Subcutaneous adipose tissue (tissue), 4 donors: ENCODE results near the gene SLC35F3. TPM values are rescaled to one million over a fixed set of nuclear protein-coding genes. Genes with fewer than 3 reads are reported as not detected.

Experiments
- CTCF ChIP-seq: fragments of 450-650 bp; IDR thresholded peaks from one replicate; pipeline ENCODE4 v1.5.1; 2016; ENCODE audit warnings: low read depth, mild to moderate bottlenecking, control low read depth, antibody characterized with exemption, moderate library complexity
- total RNA-seq, 4 donors: library from RNA; depleted of rRNA; stranded (reverse); fragments of >200 nt; gene quantifications; one replicate each; pipeline ENCODE4 v1.1.0, GENCODE V29; 2016

The SLC35F3 gene
- total RNA-seq, 4 donors from 2014 or later: 0.44 TPM; not detected in 3

- TF ChIP-seq CTCF: no peak
Measured at GRCh38 chr1:234320069-234320468, 415.6 kb downstream of the SLC35F3 start.

- TF ChIP-seq CTCF: no peak
Measured at GRCh38 chr1:234320549-234320948, 416.1 kb downstream of the SLC35F3 start.

GRCh38 chr1:234321231-234321630, 416.8 kb downstream of the SLC35F3 start:
- TF ChIP-seq CTCF: no peak

DNA sequence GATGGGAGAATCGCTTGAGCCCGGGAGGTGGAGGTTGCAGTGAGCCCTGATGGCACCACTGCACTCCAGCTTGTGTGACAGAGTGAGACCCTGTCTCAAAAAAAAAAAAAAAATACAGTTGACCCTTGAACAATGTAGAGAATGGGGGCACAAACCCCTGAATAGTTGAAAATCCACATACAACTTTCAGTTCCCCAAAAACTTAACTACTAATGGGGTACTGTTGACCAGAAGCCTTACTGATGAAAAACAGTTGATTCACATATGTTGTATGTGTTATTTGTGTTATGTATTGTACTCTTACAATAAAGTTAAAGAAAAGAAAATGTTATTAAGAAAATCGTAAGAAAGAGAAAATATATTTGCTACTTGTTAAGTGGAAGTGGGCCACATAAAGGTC, 417.6 kb downstream of the SLC35F3 start:
- no peak for TF ChIP-seq CTCF

DNA sequence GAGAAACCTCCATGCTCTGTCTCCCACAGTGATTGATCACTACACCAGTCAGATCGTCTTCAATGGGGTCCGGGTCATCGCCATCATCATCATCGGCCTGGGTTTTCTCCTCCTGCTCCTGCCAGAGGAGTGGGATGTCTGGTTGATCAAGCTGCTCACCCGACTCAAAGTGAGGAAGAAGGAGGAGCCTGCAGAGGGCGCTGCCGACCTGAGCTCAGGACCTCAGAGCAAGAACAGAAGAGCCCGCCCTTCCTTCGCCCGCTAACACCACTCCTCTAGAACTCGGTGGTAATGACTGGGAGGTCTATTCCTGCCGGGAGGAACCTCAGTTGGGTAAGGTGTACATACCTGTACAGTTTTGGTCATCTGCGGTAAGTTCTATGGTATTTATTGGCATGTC, 418.5 kb downstream of the SLC35F3 start:
- no peak for TF ChIP-seq CTCF

DNA sequence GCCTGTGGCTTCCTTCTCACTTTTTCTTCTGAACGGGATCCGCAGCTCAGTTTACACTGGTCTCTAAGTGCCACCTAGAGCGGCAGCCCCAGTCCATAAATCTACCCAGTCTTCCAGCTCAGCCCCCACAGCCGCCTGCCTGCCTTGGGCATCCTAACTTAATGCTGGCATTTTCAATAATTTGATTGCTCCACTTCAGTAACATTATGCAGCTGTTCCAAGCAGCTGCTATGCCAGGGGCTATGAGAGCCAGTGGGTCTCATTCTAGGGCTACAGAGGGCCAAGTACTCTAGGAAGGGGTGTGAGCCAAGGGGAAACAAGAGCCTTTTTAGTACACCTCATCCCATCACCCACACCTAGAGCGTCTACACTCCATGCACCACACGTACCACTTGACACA, 420.3 kb downstream of the SLC35F3 start:
- no peak for TF ChIP-seq CTCF

DNA sequence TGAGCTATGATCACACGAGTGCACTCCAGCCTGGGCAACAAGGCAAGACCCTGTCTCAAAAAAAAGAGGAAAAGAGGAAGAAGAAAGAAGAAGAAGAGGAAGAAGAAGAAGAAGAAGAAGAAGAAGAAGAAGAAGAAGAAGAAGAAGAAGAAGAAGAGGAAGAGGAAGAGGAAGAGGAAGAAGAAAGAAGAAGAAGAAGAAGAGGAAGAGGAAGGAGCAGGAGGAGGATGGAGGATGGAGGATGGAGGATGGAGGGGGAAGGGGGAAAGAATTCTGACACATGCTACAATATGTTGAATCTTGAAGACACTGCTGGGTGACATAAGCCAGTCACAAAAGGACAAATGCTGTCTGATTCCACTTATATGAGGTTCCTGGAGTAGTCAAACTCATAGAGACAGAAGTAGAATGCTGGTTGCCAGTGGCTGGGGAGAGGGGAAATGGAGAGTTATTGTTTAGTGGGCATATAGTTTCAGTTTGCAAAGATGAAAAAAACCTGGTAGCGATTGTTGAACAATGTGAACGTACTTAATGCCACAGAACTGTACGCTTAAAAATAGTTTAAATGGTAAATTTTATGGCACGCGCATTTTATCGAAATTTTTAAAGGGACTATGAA, 421.5 kb downstream of the SLC35F3 start:
- TF ChIP-seq CTCF: no peak
